Smooth muscle cell (in vitro differentiated cells): ENCODE measurements around the gene MCRIP2. TPM values are rescaled to one million over a fixed set of nuclear protein-coding genes. Genes with fewer than 3 reads are reported as not detected.

Experiments used
- DNase-seq: peaks from one replicate; lab custom pipeline; 2025; ENCODE audit not compliant: unreplicated experiment; lab: John Stamatoyannopoulos, UW
- H2AFZ ChIP-seq: fragments of 200-600 bp; sonication (generic); 2 replicates; pipeline ENCODE4 v1.6.0; 2016; ENCODE audit warnings: antibody characterized with exemption, low read depth, mild to moderate bottlenecking
- H3F3A ChIP-seq: fragments of 200-600 bp; sonication (generic); 2 replicates; pipeline ENCODE4 v1.6.0; 2017; ENCODE audit warnings: antibody characterized with exemption, low read depth
- H3K27ac ChIP-seq: fragments of 200-600 bp; sonication (generic); 2 replicates; pipeline ENCODE4 v1.5.1; 2016; ENCODE audit warnings: low read depth, mild to moderate bottlenecking
- H3K27me3 ChIP-seq: fragments of 200-600 bp; sonication (generic); 2 replicates; pipeline ENCODE4 v1.6.1; 2016; ENCODE audit warnings: low read depth, mild to moderate bottlenecking
- H3K36me3 ChIP-seq: fragments of 200-600 bp; sonication (generic); 2 replicates; pipeline ENCODE4 v1.5.1; 2016; ENCODE audit warnings: low read depth
- H3K4me1 ChIP-seq: fragments of 200-600 bp; sonication (generic); 2 replicates; pipeline ENCODE4 v1.5.1; 2016; ENCODE audit warnings: low read depth
- H3K4me2 ChIP-seq: fragments of 200-600 bp; sonication (generic); 2 replicates; pipeline ENCODE4 v1.6.0; 2016; ENCODE audit warnings: mild to moderate bottlenecking
- H3K4me3 ChIP-seq: fragments of 200-600 bp; sonication (generic); 2 replicates; pipeline ENCODE4 v1.5.1; 2016; ENCODE audit warnings: mild to moderate bottlenecking
- H3K79me2 ChIP-seq: fragments of 200-600 bp; sonication (generic); 2 replicates; pipeline ENCODE4 v1.6.0; 2016; ENCODE audit warnings: low read depth, mild to moderate bottlenecking
- H3K9ac ChIP-seq: fragments of 200-600 bp; sonication (generic); 2 replicates; pipeline ENCODE4 v1.6.0; 2016; ENCODE audit warnings: low read depth
- H3K9me3 ChIP-seq: fragments of 200-600 bp; sonication (generic); replicated peaks from 2 replicates; pipeline ENCODE4 v1.5.1; 2016; ENCODE audit warnings: low read depth
- H4K20me1 ChIP-seq: fragments of 200-600 bp; sonication (generic); 2 replicates; pipeline ENCODE4 v1.6.0; 2016; ENCODE audit warnings: low read depth
- CTCF ChIP-seq: fragments of 200-600 bp; sonication (generic); IDR thresholded peaks from 2 replicates; pipeline ENCODE4 v1.5.1; 2017; ENCODE audit warnings: borderline replicate concordance, mild to moderate bottlenecking, antibody characterized with exemption; ENCODE audit not compliant: insufficient read depth, poor library complexity, severe bottlenecking
- WGBS: methylation state at CpG from one replicate; pipeline ENCODE4 v1.1.7; 2016; ENCODE audit warnings: low lambda C conversion rate; 5-methylcytosine and 5-hydroxymethylcytosine counted together
- polyA plus RNA-seq: library from polyadenylated mRNA; unstranded; fragments of >200 nt; fragmentation: Nextera tagmentation; extraction: Ambion mirVana; gene quantifications from 2 replicates; pipeline ENCODE4 v1.2.1, GENCODE V29; 2016
- total RNA-seq: library from RNA; depleted of rRNA; stranded (reverse); fragments of >200 nt; gene quantifications from 2 replicates; pipeline ENCODE4 v1.2.3, GENCODE V29; 2014

Gene MCRIP2
- total and polyA plus RNA-seq, 2 experiments from 2014 or later, result 11.9 to 34.7 TPM

DNA sequence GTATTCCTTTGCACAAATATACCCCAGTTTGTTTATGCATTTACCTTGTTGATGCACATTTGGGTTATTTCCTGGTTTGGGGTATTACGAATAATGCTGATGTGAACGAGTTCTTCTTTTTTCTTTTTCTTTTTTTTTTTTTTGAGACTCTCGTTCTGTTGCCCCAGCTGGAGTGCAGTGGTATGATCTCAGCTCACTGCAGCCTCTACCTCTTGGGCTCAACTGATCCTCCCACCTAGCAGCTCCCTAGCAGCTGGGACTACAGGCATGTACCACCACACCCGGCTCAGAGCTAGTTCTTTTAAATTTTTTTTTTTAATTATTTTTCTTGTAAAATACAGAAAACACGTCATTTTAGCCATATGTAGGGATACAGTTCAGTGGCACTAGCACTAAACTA, 37.7 kb upstream of the MCRIP2 start:
- Histone ChIP-seq H4K20me1 (peaks cover 92% of the 10 kb centered on the region), H3K4me3 (no peak overlapping the region), H3K4me2 (no peak overlapping the region), H3F3A (no peaks in the 10 kb centered on the region), H3K27ac (no peak overlapping the region), H3K79me2 (peaks cover 66% of the 10 kb centered on the region), H3K9me3 (no peaks in the 10 kb centered on the region), H3K36me3 (no peaks in the 10 kb centered on the region), H3K9ac (no peak overlapping the region), H3K27me3 (no peaks in the 10 kb centered on the region), H3K4me1 (no peaks in the 10 kb centered on the region), H2AFZ (no peak overlapping the region)
- no peak for TF ChIP-seq CTCF
- WGBS, result 94% methylated on average over 5 of the region's 5 CpGs
- DNase-seq, result no peak

- no peak overlapping the region for H3K4me3 ChIP-seq
- no peaks in the 10 kb centered on the region for H3K27me3 ChIP-seq
- H4K20me1 ChIP-seq, result peaks cover 91% of the 10 kb centered on the region
- H3F3A ChIP-seq, result no peaks in the 10 kb centered on the region
- no peak overlapping the region for H3K9ac ChIP-seq
- WGBS, result 97% methylated on average over 22 of the region's 22 CpGs
- no peak overlapping the region for H3K27ac ChIP-seq
- no peak for TF ChIP-seq CTCF
- H3K79me2 ChIP-seq, result peaks cover 56% of the 10 kb centered on the region
- no peaks in the 10 kb centered on the region for H3K4me1 ChIP-seq
- no peaks in the 10 kb centered on the region for H3K9me3 ChIP-seq
- H3K4me2 ChIP-seq, result no peak overlapping the region
- H3K36me3 ChIP-seq, result no peaks in the 10 kb centered on the region
- no peak overlapping the region for H2AFZ ChIP-seq
- no peak for DNase-seq
These were observed 34.8 kb upstream of the MCRIP2 start for GRCh38 chr16:606656-607307.

GRCh38 chr16:608019-608418, 33.6 kb upstream of the MCRIP2 start:
- Histone ChIP-seq H3K9me3 (no peaks in the 10 kb centered on the region), H4K20me1 (peaks cover 79% of the 10 kb centered on the region), H3K79me2 (peaks cover 49% of the 10 kb centered on the region), H3F3A (no peaks in the 10 kb centered on the region), H2AFZ (no peak overlapping the region), H3K4me1 (no peaks in the 10 kb centered on the region), H3K4me3 (no peak overlapping the region), H3K27me3 (no peaks in the 10 kb centered on the region), H3K9ac (no peak overlapping the region), H3K36me3 (no peaks in the 10 kb centered on the region), H3K4me2 (no peak overlapping the region), H3K27ac (no peak overlapping the region)
- WGBS, result 87% methylated on average over 10 of the region's 10 CpGs
- no peak for DNase-seq
- TF ChIP-seq CTCF, result no peak

GRCh38 chr16:609316-609715, 32.3 kb upstream of the MCRIP2 start:
- H3K36me3 ChIP-seq, result no peaks in the 10 kb centered on the region
- no peak for DNase-seq
- 96% methylated on average over 12 of the region's 13 CpGs for WGBS
- TF ChIP-seq CTCF, result no peak
- no peaks in the 10 kb centered on the region for H3K4me1 ChIP-seq
- no peaks in the 10 kb centered on the region for H3F3A ChIP-seq
- H3K79me2 ChIP-seq, result peaks cover 36% of the 10 kb centered on the region
- H3K9ac ChIP-seq, result no peak overlapping the region
- no peak overlapping the region for H3K4me3 ChIP-seq
- no peaks in the 10 kb centered on the region for H3K9me3 ChIP-seq
- no peak overlapping the region for H2AFZ ChIP-seq
- no peaks in the 10 kb centered on the region for H3K27me3 ChIP-seq
- no peak overlapping the region for H3K27ac ChIP-seq
- no peak overlapping the region for H3K4me2 ChIP-seq
- peaks cover 78% of the 10 kb centered on the region for H4K20me1 ChIP-seq
